A673 (cell line): ENCODE measurements around the gene BORCS6.

Experiments
- CTCF ChIP-seq: fragments of 300-800, 200-600 bp; sonication (generic); conservative IDR thresholded peaks from 2 replicates; pipeline ENCODE4 v1.5.1; 2017; ENCODE audit warnings: low read depth, mild to moderate bottlenecking, antibody characterized with exemption, low read length, moderate library complexity, mixed read lengths
- EZH2 ChIP-seq: fragments of 200-600 bp; sonication (generic); IDR thresholded peaks from 2 replicates; pipeline ENCODE4 v1.6.1; 2017; ENCODE audit warnings: borderline replicate concordance, low read depth, mild to moderate bottlenecking, mixed read lengths, antibody characterized with exemption, low read length; ENCODE audit not compliant: poor library complexity, severe bottlenecking

DNA sequence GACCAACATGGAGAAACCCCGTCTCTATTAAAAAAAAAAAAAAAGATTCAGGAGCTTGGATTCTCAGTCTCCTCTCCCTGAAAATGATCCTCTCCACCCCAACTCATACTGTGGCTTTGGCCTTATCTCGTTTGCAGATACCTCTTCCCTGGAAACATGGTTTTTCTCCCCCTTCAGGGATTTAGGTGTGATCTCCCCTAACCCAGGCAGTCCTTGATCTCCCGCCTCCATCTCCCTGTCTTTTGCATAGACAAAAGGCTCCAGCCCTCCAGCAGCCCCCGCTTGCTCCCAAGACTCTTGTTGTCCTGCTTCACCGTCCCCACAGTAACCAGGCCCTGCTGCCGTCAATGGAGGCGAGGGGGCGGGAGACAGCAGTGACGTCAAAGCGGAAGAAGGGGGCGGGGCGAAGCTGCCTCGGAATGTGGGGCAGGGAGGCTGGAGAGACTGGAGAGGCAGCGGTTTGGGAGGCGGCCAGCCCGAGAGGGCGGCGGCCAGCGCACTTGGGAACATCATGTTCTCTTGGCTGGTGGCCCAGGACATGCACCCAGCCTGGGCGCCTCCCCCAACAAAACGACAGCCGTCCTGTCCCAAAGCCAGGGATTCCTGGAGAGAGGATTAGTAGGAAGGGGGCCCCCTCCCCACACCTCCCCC is 35.9 kb downstream of the BORCS6 start:
- TF ChIP-seq CTCF (no peak), EZH2 (no peak)
